BJ (cell line): ENCODE measurements around the gene RYR3. TPM values are rescaled to one million over a fixed set of nuclear protein-coding genes. Genes with fewer than 3 reads are reported as not detected.
A peak's percentile ranks its signal among the peaks of the same experiment; 100 is the strongest.

Experiments
- CTCF ChIA-PET: fragments of 350-600 bp; formaldehyde crosslinking; extraction: SDS; loops from one replicate; lab custom pipeline; 2021; ENCODE audit warnings: antibody characterized with exemption, inconsistent platforms; lab: Yijun Ruan, JAX
- POLR2A ChIA-PET: fragments of 300-600 bp; sonication (Branson Sonifier 250); formaldehyde crosslinking; extraction: SDS; loops from one replicate; lab custom pipeline; 2021; ENCODE audit warnings: antibody characterized with exemption; lab: Charles Lee
- DNase-seq: peaks from one replicate; pipeline ENCODE4 v3.0.0-alpha.2; 2011; ENCODE audit warnings: low read depth
- H3K27me3 ChIP-seq: 2 replicates; pipeline ENCODE4 v1.6.0; 2011; ENCODE audit warnings: low read length; ENCODE audit not compliant: control insufficient read depth, insufficient read depth
- H3K36me3 ChIP-seq: 2 replicates; pipeline ENCODE4 v1.5.1; 2011; ENCODE audit warnings: low read length; ENCODE audit not compliant: control insufficient read depth, insufficient read depth
- H3K4me3 ChIP-seq: 2 replicates; pipeline ENCODE4 v1.5.1; 2011; ENCODE audit warnings: low read depth, mild to moderate bottlenecking, control low read depth, low read length
- CTCF ChIP-seq: IDR thresholded peaks from 2 replicates; pipeline ENCODE4 v1.5.1; 2011; ENCODE audit warnings: low read depth, mild to moderate bottlenecking, control low read depth, inconsistent platforms, low read length, moderate library complexity; ENCODE audit not compliant: insufficient read depth
- polyA plus RNA-seq: library from polyadenylated mRNA; depleted of rRNA; stranded (reverse); fragments of >200 nt; gene quantifications from 2 replicates; pipeline ENCODE4 v1.2.3, GENCODE V29; 2011

The RYR3 gene
- polyA plus RNA-seq, 1 experiment = not detected

GRCh38 chr15:33722673-33723015, 411.9 kb downstream of the RYR3 start:
- Histone ChIP-seq H3K4me3 (no peak overlapping the region), H3K27me3 (no peaks in the 10 kb centered on the region), H3K36me3 (no peaks in the 10 kb centered on the region)
- no peak for DNase-seq
- POLR2A ChIA-PET = no interaction called here
- CTCF ChIA-PET = interaction anchor here (6.6 to 6.8 kb wide), 2 partner anchors 13 to 22 kb away, joined by 38 to 86 read pairs; no protein-coding TSS in a partner anchor
- no peak for TF ChIP-seq CTCF

- ChIA-PET CTCF (interaction anchor here (0.6 to 6.8 kb wide), 4 partner anchors 11 to 24 kb away, joined by 3 to 86 read pairs (median 22); no protein-coding TSS in a partner anchor), POLR2A (no interaction called here)
- Histone ChIP-seq H3K27me3 (no peaks in the 10 kb centered on the region), H3K36me3 (no peaks in the 10 kb centered on the region), H3K4me3 (no peak overlapping the region)
- DNase-seq = no peak
- no peak for TF ChIP-seq CTCF
Observed at GRCh38 chr15:33724321-33725036, 413.7 kb downstream of the RYR3 start.

GRCh38 chr15:33729653-33730052, 418.9 kb downstream of the RYR3 start:
- no peaks in the 10 kb centered on the region for H3K36me3 ChIP-seq
- peak; percentile 9; the same call in 1 of the 2 replicates for TF ChIP-seq CTCF
- no peak overlapping the region for H3K4me3 ChIP-seq
- CTCF ChIA-PET = interaction anchor here (1.1 to 3.8 kb wide), 4 partner anchors 8 to 244 kb away, joined by 3 to 20 read pairs (median 4); no protein-coding TSS in a partner anchor
- no peaks in the 10 kb centered on the region; the same call in 1 of the 2 replicates for H3K27me3 ChIP-seq
- no peak for DNase-seq
- POLR2A ChIA-PET = no interaction called here

GRCh38 chr15:33730815-33731214, 420.0 kb downstream of the RYR3 start:
- POLR2A ChIA-PET = no interaction called here
- no peaks in the 10 kb centered on the region; the same call in 1 of the 2 replicates for H3K27me3 ChIP-seq
- H3K36me3 ChIP-seq = no peaks in the 10 kb centered on the region
- DNase-seq = no peak
- H3K4me3 ChIP-seq = no peak overlapping the region
- CTCF ChIA-PET = interaction anchor here (1.1 to 9.9 kb wide), 6 partner anchors 7 to 30 kb away, joined by 3 to 86 read pairs (median 4); no protein-coding TSS in a partner anchor
- TF ChIP-seq CTCF = no peak

- POLR2A ChIA-PET = no interaction called here
Observed at GRCh38 chr15:33735143-33735542, 424.4 kb downstream of the RYR3 start.

More at GRCh38 chr15:33735143-33735542, 424.4 kb downstream of the RYR3 start:
- TF ChIP-seq CTCF = no peak
- Histone ChIP-seq H3K4me3 (no peak overlapping the region), H3K36me3 (no peaks in the 10 kb centered on the region), H3K27me3 (peaks cover 3% of the 10 kb centered on the region)
- DNase-seq = no peak
- CTCF ChIA-PET = interaction anchor here (0.7 to 9.9 kb wide), 11 partner anchors 8 to 258 kb away, joined by 3 to 86 read pairs (median 5); no protein-coding TSS in a partner anchor
